Measurements from ENCODE around the gene TRAPPC13. TPM values are rescaled to one million over a fixed set of nuclear protein-coding genes. Genes with fewer than 3 reads are reported as not detected.
"Not testable (repeated sequence)": the region's sequence is repeated elsewhere in the genome, so short reads cannot be mapped to it uniquely, and the experiment has no call there.

Gene TRAPPC13
- total and polyA plus RNA-seq, 5 experiments from 2014 or later: 17.3 to 26.2 (median 19.7) TPM

DNA sequence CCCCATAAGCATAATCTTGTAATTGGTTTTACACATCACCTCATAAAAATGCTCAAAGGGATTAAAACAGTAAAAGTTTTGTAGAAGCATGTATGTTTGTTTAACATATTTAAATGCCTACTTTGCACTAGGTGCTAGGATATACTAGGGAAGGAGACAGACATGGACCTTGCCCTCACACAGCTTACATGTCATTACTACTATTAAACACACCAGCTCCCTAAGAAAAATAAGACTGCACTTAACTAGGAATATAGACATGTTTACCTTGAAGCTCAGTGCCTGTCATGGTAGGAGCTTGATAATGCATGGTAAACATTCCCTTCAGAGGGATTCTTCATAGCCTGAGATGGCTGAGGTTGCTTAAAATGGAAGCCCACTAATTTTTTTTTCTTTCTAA is 6.2 kb downstream of the TRAPPC13 start:
- H3K27me3 Mint-ChIP-seq: no peaks in the 10 kb centered on the region
- H3K9me3 Mint-ChIP-seq: no peaks in the 10 kb centered on the region
- peaks cover 6 to 33% (median 14%) of the 10 kb centered on the region in 4 donors for H3K4me1 Mint-ChIP-seq
- no peak overlapping the region for H3K4me3 Mint-ChIP-seq
- DNase-seq (no peak), ATAC-seq (no peak)
- peak overlapping the region in 2 of 10 donors; percentile 48 to 56 for H3K27ac Mint-ChIP-seq
- POLR2A ChIA-PET: no interaction called here
- peaks cover 0 to 32% (median 2%) of the 10 kb centered on the region in 3 donors for H3K36me3 Mint-ChIP-seq

DNA sequence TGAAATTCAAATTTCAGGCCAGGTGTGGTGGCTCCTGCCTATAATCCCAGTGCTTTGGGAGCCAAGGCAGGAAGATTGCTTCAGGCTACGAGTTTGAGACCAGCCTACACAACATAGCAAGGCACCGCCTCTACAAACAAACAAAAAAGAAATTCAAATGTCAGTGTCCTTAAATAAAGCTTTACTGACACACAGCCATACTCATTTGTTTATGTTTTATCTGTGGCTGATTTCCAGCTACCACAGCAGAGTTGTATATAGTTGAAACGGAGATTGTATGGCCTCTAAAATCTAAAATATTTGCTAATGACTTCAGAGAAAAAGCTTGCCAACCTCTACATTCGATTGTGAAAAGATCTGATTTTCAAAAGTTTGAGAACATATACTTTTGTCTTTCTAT is 15.4 kb downstream of the TRAPPC13 start:
- DNase-seq (no peak), ATAC-seq (no peak)
- no peaks in the 10 kb centered on the region for H3K9me3 Mint-ChIP-seq
- H3K27ac Mint-ChIP-seq: no peak overlapping the region
- peaks cover 0 to 4% (median 0%) of the 10 kb centered on the region in 4 donors for H3K4me1 Mint-ChIP-seq
- H3K27me3 Mint-ChIP-seq: no peaks in the 10 kb centered on the region
- H3K4me3 Mint-ChIP-seq: no peak overlapping the region
- peaks cover 6 to 64% (median 23%) of the 10 kb centered on the region in 3 donors for H3K36me3 Mint-ChIP-seq
- POLR2A ChIA-PET: no interaction called here

DNA sequence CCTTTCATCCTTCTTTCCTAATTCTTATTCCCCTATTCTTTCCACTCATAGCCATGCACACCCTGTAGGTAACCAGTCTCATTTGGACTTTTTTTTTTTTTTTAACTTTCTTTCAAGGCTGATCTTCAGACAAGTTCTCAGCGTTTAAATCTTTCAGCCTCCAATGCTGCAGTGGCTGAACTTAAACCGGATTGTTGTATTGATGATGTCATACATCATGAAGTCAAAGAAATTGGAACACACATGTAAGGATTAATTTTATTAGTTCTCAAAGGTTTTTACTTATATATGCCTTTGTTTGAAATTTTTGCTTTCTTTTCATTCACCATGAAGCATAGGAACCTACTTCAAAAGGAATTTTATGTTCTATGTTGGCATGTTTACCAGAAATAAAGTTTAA is 22.1 kb downstream of the TRAPPC13 start:
- POLR2A ChIA-PET: no interaction called here
- Mint-ChIP-seq H3K27ac (peak overlapping the region in 3 of 10 donors; percentile 16 to 53 (median 25)), H3K36me3 (peaks cover 0 to 62% (median 13%) of the 10 kb centered on the region in 3 donors), H3K4me3 (no peak overlapping the region), H3K9me3 (no peaks in the 10 kb centered on the region), H3K27me3 (no peaks in the 10 kb centered on the region), H3K4me1 (no peaks in the 10 kb centered on the region)
- ATAC-seq: no peak
- DNase-seq: no peak

DNA sequence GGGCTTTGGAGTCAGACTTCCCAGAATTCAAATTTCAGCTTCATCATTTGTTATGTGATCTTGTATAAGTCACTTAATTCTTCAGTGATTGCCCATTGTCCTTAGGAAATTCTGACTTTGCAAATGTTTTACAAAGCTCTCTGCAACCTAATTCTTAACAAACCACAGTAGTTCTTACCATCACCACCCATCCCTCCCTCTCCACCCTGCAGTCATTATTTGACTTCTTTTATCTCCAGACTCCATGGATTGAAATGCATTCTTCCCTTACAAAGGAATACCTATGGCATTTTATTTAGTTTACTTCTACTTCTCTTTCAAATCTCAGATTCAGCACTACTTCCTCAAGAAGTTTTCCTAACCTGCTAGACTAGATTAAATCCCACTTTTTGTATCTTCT is 23.1 kb downstream of the TRAPPC13 start:
- no peaks in the 10 kb centered on the region for H3K27me3 Mint-ChIP-seq
- H3K4me1 Mint-ChIP-seq: no peaks in the 10 kb centered on the region
- H3K4me3 Mint-ChIP-seq: no peak overlapping the region
- DNase-seq (no peak), ATAC-seq (no peak)
- peaks cover 0 to 60% (median 13%) of the 10 kb centered on the region in 3 donors for H3K36me3 Mint-ChIP-seq
- peak overlapping the region in 3 of 10 donors; percentile 41 to 50 (median 49) for H3K27ac Mint-ChIP-seq
- POLR2A ChIA-PET: no interaction called here
- H3K9me3 Mint-ChIP-seq: no peaks in the 10 kb centered on the region

DNA sequence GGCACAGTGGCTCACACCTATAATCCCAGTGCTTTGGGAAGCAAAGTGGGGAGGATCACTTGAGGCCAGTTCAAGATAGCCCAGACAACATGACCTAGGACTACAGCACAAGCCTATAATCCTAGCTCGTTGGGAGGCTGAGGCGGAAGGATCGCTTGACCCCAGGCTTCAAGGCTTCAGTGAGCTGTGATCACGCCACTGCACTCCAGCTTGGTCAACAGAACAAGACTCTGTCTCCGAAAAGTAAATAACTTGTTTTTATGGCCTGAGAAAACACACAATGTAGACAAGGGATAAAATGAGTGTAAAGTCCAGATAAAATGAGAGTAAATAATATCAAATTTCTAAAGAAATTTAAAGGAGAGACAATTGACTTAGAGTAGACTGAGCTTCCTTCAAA is 26.3 kb downstream of the TRAPPC13 start:
- Mint-ChIP-seq H3K36me3 (peaks cover 0 to 60% (median 9%) of the 10 kb centered on the region in 3 donors), H3K27ac (no peak overlapping the region), H3K27me3 (no peaks in the 10 kb centered on the region), H3K4me3 (no peak overlapping the region), H3K9me3 (no peaks in the 10 kb centered on the region), H3K4me1 (no peaks in the 10 kb centered on the region)
- DNase-seq (no peak), ATAC-seq (no peak)
- POLR2A ChIA-PET: interaction anchor here (1.4 kb wide), 1 partner anchor 27 kb away, joined by 4 read pairs; the partner anchor contains the start of gene TRIM23

DNA sequence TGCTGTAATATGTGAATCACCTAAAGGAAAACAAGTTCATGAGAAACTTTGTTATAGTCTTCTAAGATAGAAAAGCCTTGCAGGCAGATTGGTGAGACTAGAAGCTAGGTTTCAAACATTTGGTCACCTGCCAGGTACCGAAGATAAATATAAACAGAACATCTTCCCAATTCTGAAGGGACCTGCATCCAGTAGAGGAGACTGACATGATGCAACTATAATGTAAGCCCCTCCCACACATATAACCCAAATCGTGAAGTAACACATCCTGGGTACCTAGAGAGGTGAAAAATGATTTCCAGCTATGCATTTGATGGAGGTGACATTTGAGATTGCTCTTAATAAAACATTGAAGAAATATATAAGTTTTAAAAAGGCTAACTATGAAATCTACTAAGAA is 29.9 kb downstream of the TRAPPC13 start:
- H3K4me3 Mint-ChIP-seq: no peak overlapping the region
- POLR2A ChIA-PET: no interaction called here
- H3K27me3 Mint-ChIP-seq: no peaks in the 10 kb centered on the region
- no peaks in the 10 kb centered on the region for H3K9me3 Mint-ChIP-seq
- H3K4me1 Mint-ChIP-seq: no peaks in the 10 kb centered on the region
- DNase-seq (no peak), ATAC-seq (no peak)
- H3K36me3 Mint-ChIP-seq: peaks cover 0 to 37% (median 7%) of the 10 kb centered on the region in 3 donors
- no peak overlapping the region for H3K27ac Mint-ChIP-seq

DNA sequence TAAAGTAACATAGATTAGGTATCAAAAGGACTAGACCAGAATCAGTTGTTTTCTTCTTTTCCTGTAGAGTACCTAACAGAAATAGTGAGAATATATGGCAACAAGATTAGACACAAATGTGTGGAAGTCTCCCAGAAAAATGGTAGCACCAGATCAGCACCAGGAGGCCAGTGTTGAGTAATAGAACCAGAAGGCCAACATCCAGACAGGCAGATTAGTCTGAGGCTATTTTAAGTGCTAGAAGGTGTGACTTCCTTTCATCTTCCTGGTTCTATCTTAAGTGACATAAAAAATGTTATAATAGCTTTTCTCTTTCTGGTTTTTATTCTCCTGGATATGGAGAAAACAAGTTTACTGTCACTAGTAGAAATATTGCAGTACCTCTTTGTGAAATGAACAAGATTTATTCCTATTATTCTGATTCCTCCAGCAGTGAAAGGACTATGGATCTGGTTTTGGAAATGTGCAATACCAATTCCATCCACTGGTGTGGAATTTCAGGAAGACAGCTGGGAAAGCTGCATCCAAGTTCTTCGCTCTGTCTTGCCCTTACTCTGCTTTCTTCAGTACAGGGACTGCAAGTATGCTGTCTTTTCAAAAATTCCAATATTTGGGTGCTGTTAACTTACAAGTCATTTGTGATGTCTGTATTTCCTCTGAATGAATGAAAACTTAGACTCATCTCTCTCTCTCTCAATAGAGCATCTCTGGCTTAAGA is 39.1 kb downstream of the TRAPPC13 start:
- Mint-ChIP-seq H3K36me3 (peaks cover 0 to 54% (median 4%) of the 10 kb centered on the region in 3 donors), H3K4me3 (no peak overlapping the region)

DNA sequence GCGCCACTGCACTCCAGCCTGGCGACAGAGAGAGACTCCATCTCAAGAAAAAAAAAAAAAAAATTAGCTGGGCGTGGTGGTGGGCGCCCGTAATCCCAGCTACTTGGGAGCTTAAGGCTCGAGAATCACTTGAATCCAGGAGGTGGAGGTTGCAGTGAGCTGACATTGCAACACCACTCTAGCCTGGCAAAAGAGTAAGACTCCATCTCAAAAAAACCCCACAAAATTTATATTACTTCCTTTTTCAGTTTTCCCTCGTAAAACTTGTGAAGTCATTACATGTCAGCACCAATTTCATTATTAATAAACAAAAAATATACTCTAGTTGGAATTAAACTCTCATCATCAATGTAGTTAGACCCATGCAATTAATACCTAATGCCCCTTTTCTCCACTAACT is 43.9 kb downstream of the TRAPPC13 start:
- ATAC-seq: no peak
- Mint-ChIP-seq H3K27me3 (no peaks in the 10 kb centered on the region), H3K4me3 (no peak overlapping the region), H3K36me3 (peaks cover 0 to 75% (median 9%) of the 10 kb centered on the region in 3 donors), H3K27ac (no peak overlapping the region), H3K9me3 (no peaks in the 10 kb centered on the region), H3K4me1 (peaks cover 0 to 1% (median 0%) of the 10 kb centered on the region in 4 donors)
- no peak for DNase-seq
- POLR2A ChIA-PET: no interaction called here

More for the DNA sequence above, 39.1 kb downstream of the TRAPPC13 start:
- Mint-ChIP-seq H3K4me1 (peaks cover 0 to 4% (median 0%) of the 10 kb centered on the region in 4 donors), H3K27me3 (no peaks in the 10 kb centered on the region), H3K27ac (peak overlapping the region in 9 of 10 donors; percentile 22 to 55 (median 38)), H3K9me3 (no peaks in the 10 kb centered on the region)
- no peak for ATAC-seq
- DNase-seq: no peak
- POLR2A ChIA-PET: no interaction called here

DNA sequence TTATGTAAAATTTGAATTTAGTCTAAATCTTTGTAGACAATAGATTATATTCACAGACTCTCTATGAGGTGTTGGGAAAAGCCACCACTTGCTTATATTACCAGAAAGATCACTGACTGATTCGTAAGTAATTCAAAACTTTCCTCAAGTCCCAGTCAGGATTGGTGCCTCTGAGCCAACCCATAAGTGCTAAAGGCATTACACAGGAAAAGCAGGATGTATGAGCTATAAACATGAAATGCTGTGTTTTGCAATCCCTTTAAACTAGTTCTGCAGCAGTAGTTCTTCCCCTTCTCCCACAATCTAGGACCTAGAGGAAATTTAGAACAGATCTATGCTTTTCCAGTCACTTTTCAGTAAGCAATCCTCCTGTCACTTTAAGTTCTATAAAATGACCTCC is 48.0 kb downstream of the TRAPPC13 start:
- Mint-ChIP-seq H3K27me3 (no peaks in the 10 kb centered on the region), H3K27ac (peak overlapping the region in 8 of 10 donors; percentile 5 to 86 (median 51)), H3K4me3 (no peak overlapping the region), H3K4me1 (peaks cover 20 to 34% (median 27%) of the 10 kb centered on the region in 4 donors), H3K36me3 (peaks cover 0 to 89% (median 23%) of the 10 kb centered on the region in 3 donors), H3K9me3 (no peaks in the 10 kb centered on the region)
- POLR2A ChIA-PET: interaction anchor here (1.0 to 1.2 kb wide), 2 partner anchors 11 to 48 kb away, joined by 4 read pairs; no protein-coding TSS in a partner anchor
- ATAC-seq: no peak
- no peak for DNase-seq

DNA sequence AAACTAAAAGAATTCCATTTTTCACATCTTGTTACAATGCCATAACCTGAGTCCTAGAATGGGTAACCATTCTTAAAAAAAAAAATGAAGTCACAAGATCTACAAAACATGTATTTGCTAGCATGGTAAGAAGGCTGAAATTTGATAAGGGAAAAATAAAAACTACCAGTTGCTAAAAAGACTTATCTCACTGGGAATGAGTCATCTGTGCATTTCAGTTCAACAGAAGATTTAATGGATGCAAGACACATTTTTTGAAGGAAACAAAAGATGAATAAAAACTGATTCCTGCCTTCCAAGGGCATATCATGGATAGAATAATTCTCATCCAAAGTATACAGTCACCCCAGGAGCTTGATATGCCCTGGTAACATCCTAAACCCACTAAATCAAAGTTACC is 49.9 kb downstream of the TRAPPC13 start:
- H3K4me3 Mint-ChIP-seq: no peak overlapping the region
- peak overlapping the region in 9 of 10 donors; percentile 10 to 88 (median 61) for H3K27ac Mint-ChIP-seq
- H3K9me3 Mint-ChIP-seq: no peaks in the 10 kb centered on the region
- peaks cover 2 to 97% (median 39%) of the 10 kb centered on the region in 3 donors for H3K36me3 Mint-ChIP-seq
- peaks cover 31 to 53% (median 43%) of the 10 kb centered on the region in 4 donors for H3K4me1 Mint-ChIP-seq
- POLR2A ChIA-PET: interaction anchor here (1.0 to 1.2 kb wide), 2 partner anchors 43 to 51 kb away, joined by 3 to 4 read pairs; partner anchors contain the start of gene TRIM23
- no peak for DNase-seq
- ATAC-seq: no peak
- H3K27me3 Mint-ChIP-seq: no peaks in the 10 kb centered on the region

DNA sequence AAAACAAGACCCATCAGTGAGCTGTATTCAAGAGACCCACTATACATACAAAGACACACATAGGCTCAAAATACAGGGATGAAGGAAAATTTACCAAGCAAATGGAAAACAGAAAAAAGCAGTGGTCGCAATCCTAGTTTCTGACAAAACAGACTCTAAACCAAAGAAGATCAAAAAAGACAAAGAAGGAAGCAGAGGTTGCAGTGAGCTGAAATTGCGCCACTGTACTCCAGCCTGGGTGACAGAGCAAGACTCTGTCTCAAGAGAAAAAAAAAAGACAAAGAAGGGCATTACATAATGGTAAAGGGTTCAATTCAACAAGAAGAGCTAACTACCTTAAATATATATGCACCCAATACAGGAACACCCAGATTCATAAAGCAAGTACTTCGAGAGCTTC is 51.2 kb downstream of the TRAPPC13 start:
- H3K27me3 Mint-ChIP-seq, H3K9me3 Mint-ChIP-seq, POLR2A ChIA-PET, ATAC-seq: not testable (repeated sequence)
- peak overlapping the region in 7 of 10 donors; percentile 1 to 78 (median 51) for H3K4me3 Mint-ChIP-seq
- peak overlapping the region; percentile 65 to 93 (median 84) for H3K27ac Mint-ChIP-seq
- peaks cover 35 to 58% (median 47%) of the 10 kb centered on the region in 4 donors for H3K4me1 Mint-ChIP-seq
- peaks cover 11 to 97% (median 42%) of the 10 kb centered on the region in 3 donors for H3K36me3 Mint-ChIP-seq
- peak in 1 of 10 donors; percentile 5 for DNase-seq

DNA sequence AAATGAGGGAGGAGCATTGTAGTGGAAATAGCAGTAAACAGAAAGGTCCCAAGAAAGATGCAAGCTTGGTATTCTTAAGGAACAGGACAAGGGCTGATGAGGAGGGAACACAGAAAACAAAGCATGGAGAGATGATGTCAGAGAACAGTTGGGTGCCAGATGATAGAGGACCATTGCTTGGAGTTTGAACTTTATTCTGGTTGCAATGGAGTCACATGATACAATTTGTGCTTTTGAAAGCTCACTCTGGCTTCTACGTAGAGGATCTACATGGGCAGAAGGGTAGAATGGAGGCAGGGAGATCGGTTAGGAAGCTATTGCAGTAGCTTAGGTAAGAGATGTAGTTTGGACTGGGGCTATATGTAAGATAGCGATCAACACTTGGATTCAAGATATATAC is 57.3 kb downstream of the TRAPPC13 start:
- POLR2A ChIA-PET: no interaction called here
- H3K4me1 Mint-ChIP-seq: peaks cover 22 to 62% (median 43%) of the 10 kb centered on the region in 4 donors
- DNase-seq: no peak
- H3K9me3 Mint-ChIP-seq: no peaks in the 10 kb centered on the region
- no peak overlapping the region for H3K4me3 Mint-ChIP-seq
- H3K27ac Mint-ChIP-seq: peak overlapping the region in 3 of 10 donors; percentile 17 to 42 (median 28)
- no peak for ATAC-seq
- no peaks in the 10 kb centered on the region for H3K27me3 Mint-ChIP-seq
- peaks cover 23 to 94% (median 63%) of the 10 kb centered on the region in 3 donors for H3K36me3 Mint-ChIP-seq

DNA sequence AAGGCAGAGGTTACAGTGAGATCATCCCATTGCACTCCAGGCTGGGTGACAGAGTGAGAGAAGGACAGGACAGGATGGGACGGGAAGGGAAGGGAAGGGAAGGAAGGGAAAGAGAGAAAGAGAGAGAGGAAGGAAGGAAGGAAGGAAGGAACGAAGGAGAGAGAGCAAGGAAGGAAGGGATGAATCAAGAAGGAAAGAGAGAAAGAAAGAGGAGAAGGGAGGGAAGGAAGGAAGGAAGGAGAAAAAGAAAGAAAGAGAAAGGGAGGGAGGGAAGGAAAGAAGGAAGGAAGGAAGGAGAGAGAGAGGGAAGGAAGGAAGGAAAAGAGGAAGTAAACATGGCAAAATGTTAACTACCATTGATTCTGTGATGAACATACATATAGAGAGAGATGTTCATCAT is 68.3 kb downstream of the TRAPPC13 start:
- Mint-ChIP-seq H3K27me3 (no peaks in the 10 kb centered on the region), H3K4me3 (no peak overlapping the region), H3K4me1 (peaks cover 2 to 15% (median 12%) of the 10 kb centered on the region in 4 donors), H3K36me3 (peaks cover 5 to 55% (median 9%) of the 10 kb centered on the region in 3 donors), H3K9me3 (no peaks in the 10 kb centered on the region), H3K27ac (peak overlapping the region in 5 of 10 donors; percentile 11 to 74 (median 33))
- POLR2A ChIA-PET: interaction anchor here (1.4 kb wide), 1 partner anchor 28 kb away, joined by 3 read pairs; no protein-coding TSS in a partner anchor
- ATAC-seq (no peak), DNase-seq (no peak)
